Body of pancreas (tissue), 4 donors: ENCODE results near the gene DDIT4. TPM values are rescaled to one million over a fixed set of nuclear protein-coding genes. Genes with fewer than 3 reads are reported as not detected.

Source experiments
- ATAC-seq: fragments of 150-250 bp; one replicate; pipeline ENCODE4 v1.9.1; 2016
- DNase-seq, 4 donors: peaks; one replicate each; pipeline ENCODE4 v3.0.0-alpha.2; 2019
- H3K27ac ChIP-seq, 4 donors: fragments of 200-600 bp; sonication (generic); 1 replicate in 3 of 4; 2 replicates in 1 of 4; pipeline versions ENCODE4 v1.5.1 to v1.6.1; 2016 to 2019; ENCODE audit warnings: mild to moderate bottlenecking in 1 of 4, mixed read lengths in 1 of 4, moderate library complexity in 1 of 4
- H3K27me3 ChIP-seq, 2 donors: fragments of 200-600 bp; sonication (generic); one replicate each; pipeline ENCODE4 v1.6.0; 2016; ENCODE audit warnings: mild to moderate bottlenecking in 1 of 2
- H3K36me3 ChIP-seq, 2 donors: fragments of 200-600 bp; sonication (generic); replicated peaks in 1 of 2; 2 replicates each; pipeline ENCODE4 v1.5.1; 2016; ENCODE audit warnings: low read depth in 2 of 2; ENCODE audit not compliant: insufficient read depth in 1 of 2
- H3K4me1 ChIP-seq: fragments of 200-600 bp; sonication (generic); one replicate; pipeline ENCODE4 v1.6.0; 2016
- H3K4me3 ChIP-seq, 2 donors: fragments of 200-600 bp; sonication (generic); 1 replicate in 1 of 2; 2 replicates in 1 of 2; pipeline ENCODE4 v1.5.1; 2016 to 2019
- H3K9me3 ChIP-seq, 3 donors: fragments of 200-600 bp; sonication (generic); 1 replicate in 2 of 3; 2 replicates in 1 of 3; pipeline ENCODE4 v1.5.1; 2016
- POLR2A ChIP-seq, 3 donors: fragments of 450-650 bp; IDR thresholded peaks; one replicate each; pipeline ENCODE4 v1.6.1; 2016; ENCODE audit warnings: antibody characterized with exemption in 3 of 3, mild to moderate bottlenecking in 2 of 3
- WGBS, 2 donors: methylation state at CpG; one replicate each; pipeline ENCODE4 v1.1.5; 2017; 5-methylcytosine and 5-hydroxymethylcytosine counted together
- intact Hi-C: fragments of 100-400 bp; cut with DNase I; formaldehyde crosslinking; loops from one replicate; pipeline ENCODE4 v1.15.1; 2023
- total RNA-seq, 2 donors: library from RNA; depleted of rRNA; stranded (reverse); fragments of >200 nt; gene quantifications; one replicate each; pipeline ENCODE4 v1.1.0, GENCODE V29; 2016
- TF ChIP-seq, protein P1 (sequence below), 7 experiments: fragments of 450-650 bp in 4 of 7; fragments of 200-600 bp in 3 of 7; sonication (generic) in 3 of 7; IDR thresholded peaks; one replicate each; pipeline ENCODE4 v1.5.1; 2016 to 2019; ENCODE audit warnings: antibody characterized with exemption in 7 of 7

DDIT4 gene
- total RNA-seq, 2 donors from 2014 or later: 238 to 269 TPM

DNA sequence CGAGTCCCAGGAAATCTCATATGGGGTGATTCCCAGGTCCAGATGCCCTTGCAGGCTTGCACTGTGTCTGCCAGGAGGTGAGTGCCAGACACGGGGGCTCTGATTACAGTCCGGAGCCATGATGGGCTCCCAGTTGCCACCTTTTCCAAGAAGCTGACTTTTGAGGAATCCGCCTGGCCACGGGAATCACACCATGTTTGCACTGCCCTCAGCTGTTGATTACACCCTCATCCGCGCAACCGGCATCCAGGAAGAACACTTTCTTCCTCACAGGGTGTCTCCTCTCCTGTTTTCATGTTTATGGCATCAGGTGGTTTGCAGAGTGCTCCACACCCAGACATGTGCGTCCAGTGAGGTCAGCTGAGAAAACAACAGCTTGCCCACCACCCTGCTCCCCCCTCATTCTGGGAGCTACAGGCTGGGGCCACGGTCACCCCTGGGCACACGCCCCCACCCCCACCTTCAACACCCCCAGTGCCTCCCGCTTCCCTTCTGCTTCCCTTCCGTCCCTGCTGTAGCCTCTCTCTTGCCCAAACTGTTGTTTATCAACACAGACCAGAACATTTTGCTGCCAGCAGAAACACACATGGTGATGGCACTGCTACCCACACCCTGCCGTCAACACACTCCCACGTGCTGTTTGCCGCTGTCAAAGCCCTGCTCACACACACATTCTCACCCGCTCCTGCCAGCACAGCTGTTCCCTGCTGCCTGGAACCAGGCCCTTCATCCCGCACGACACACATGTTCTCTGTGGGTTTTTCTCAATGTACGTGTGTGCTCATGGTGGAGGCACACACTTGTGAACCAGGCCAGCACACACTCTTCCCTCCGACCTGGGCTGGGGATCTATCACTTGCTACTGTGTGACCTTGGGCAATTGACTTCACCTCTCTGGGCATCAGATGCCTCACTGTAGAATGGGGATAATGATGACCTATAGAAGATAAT is 35.8 kb downstream of the DDIT4 start:
- H3K4me1 ChIP-seq: peaks cover 23% of the 10 kb centered on the region
- 71% methylated on average over 20 to 21 of the region's 21 CpGs for WGBS, 2 donors
- DNase-seq: peak in 1 of 4 donors; percentile 50
- TF ChIP-seq, protein P1, sequence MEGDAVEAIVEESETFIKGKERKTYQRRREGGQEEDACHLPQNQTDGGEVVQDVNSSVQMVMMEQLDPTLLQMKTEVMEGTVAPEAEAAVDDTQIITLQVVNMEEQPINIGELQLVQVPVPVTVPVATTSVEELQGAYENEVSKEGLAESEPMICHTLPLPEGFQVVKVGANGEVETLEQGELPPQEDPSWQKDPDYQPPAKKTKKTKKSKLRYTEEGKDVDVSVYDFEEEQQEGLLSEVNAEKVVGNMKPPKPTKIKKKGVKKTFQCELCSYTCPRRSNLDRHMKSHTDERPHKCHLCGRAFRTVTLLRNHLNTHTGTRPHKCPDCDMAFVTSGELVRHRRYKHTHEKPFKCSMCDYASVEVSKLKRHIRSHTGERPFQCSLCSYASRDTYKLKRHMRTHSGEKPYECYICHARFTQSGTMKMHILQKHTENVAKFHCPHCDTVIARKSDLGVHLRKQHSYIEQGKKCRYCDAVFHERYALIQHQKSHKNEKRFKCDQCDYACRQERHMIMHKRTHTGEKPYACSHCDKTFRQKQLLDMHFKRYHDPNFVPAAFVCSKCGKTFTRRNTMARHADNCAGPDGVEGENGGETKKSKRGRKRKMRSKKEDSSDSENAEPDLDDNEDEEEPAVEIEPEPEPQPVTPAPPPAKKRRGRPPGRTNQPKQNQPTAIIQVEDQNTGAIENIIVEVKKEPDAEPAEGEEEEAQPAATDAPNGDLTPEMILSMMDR (IDR thresholded peaks at IDR 0.05): no peak
- no peak for TF ChIP-seq POLR2A (IDR thresholded peaks at IDR 0.05)
- intact Hi-C loops: no loop called here
- no peaks in the 10 kb centered on the region for H3K36me3 ChIP-seq
- H3K4me3 ChIP-seq: no peak overlapping the region
- no peak overlapping the region for H3K27ac ChIP-seq
- H3K27me3 ChIP-seq: no peaks in the 10 kb centered on the region
- H3K9me3 ChIP-seq: no peaks in the 10 kb centered on the region
- peak; percentile 8 for ATAC-seq

DNA sequence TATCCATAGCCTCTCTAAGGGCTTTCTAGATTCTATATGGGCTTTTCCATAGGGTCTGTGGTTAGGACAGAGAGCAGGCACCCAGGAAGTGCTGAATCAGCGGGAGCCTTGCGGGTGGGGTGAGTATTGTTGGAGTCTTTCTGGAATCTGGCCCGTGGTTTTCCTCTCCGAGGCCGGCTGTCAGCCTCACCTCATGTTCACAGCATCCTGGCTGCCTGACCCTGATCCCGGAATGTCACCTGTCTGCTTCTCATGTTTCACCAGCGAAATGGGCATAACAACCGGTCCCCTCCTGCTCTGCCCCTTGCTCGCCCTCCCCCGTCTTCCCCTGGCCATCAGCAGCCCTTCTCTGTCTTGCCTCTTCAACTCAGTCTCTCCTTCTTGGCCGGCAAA is 36.5 kb downstream of the DDIT4 start:
- Histone ChIP-seq H3K27ac (no peak overlapping the region), H3K9me3 (no peaks in the 10 kb centered on the region), H3K36me3 (no peaks in the 10 kb centered on the region), H3K4me3 (no peak overlapping the region), H3K4me1 (peaks cover 30% of the 10 kb centered on the region), H3K27me3 (no peaks in the 10 kb centered on the region)
- ATAC-seq (no peak), DNase-seq (no peak)
- TF ChIP-seq, protein P1 (IDR thresholded peaks at IDR 0.05): no peak
- no peak for TF ChIP-seq POLR2A (IDR thresholded peaks at IDR 0.05)
- 62 to 68% methylated on average over 11 of the region's 11 CpGs for WGBS, 2 donors
- intact Hi-C loops: no loop called here

DNA sequence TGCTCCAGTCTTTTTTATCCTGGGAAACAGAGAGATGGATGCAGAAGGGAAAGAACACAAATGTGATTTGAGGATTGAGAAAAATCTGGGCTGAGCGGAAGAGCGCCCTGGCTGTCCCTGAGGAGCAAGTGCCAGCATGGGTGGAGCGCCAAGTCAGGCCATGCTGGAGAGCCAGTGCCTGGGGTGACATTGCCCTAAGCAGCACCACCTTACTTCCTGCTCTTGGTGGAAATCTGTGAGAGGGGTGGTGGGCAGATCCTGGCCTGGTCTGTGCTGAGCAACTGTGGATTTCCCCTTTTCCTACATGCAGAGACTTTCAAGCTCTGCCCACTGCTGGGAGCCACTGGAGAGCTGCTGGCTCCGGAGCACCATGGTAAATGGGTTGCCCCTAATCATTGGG is 36.9 kb downstream of the DDIT4 start:
- Histone ChIP-seq H3K27me3 (no peaks in the 10 kb centered on the region), H3K4me3 (no peak overlapping the region), H3K27ac (no peak overlapping the region), H3K36me3 (no peaks in the 10 kb centered on the region), H3K4me1 (peaks cover 34% of the 10 kb centered on the region), H3K9me3 (no peaks in the 10 kb centered on the region)
- 93% methylated on average over 4 of the region's 4 CpGs for WGBS, 2 donors
- TF ChIP-seq POLR2A (IDR thresholded peaks at IDR 0.05): no peak
- TF ChIP-seq, protein P1 (IDR thresholded peaks at IDR 0.05): no peak
- intact Hi-C loops: no loop called here
- DNase-seq (no peak), ATAC-seq (no peak)

DNA sequence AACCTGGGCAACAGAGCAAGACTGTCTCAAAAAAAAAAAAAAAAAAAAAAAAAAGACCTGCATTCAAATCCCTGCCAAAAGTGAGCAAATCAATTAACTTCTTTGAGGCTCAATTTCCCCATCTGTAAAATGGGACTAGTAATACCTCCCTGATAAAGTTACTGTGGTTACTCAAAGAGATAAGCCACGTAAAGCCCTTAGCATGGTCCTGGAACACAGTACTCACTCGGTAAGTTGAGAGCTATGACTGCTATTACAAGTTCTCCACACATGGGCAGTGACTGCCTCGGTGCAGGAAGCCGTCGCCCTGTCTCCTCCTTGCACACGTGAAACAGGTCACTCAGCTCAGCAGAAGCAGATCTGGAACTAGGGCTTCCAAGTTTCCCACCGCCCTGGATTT is 37.9 kb downstream of the DDIT4 start:
- Histone ChIP-seq H3K36me3 (no peaks in the 10 kb centered on the region), H3K27me3 (no peaks in the 10 kb centered on the region), H3K4me3 (no peak overlapping the region), H3K9me3 (no peaks in the 10 kb centered on the region), H3K4me1 (peaks cover 44% of the 10 kb centered on the region), H3K27ac (no peak overlapping the region)
- intact Hi-C loops: no loop called here
- DNase-seq (no peak), ATAC-seq (no peak)
- no peak for TF ChIP-seq POLR2A (IDR thresholded peaks at IDR 0.05)
- TF ChIP-seq, protein P1 (IDR thresholded peaks at IDR 0.05): no peak
- WGBS, 2 donors: 86 to 90% methylated on average over 7 of the region's 7 CpGs
